IPS-15b (cell line): ENCODE data around the gene HYOU1.

Source experiments
- H3K27me3 ChIP-seq: one replicate; pipeline ENCODE4 v1.6.1; 2013; ENCODE audit warnings: low read length; ENCODE audit not compliant: control insufficient read depth, insufficient read depth
- H3K36me3 ChIP-seq: one replicate; pipeline ENCODE4 v1.6.1; 2013; ENCODE audit warnings: low read length; ENCODE audit not compliant: control insufficient read depth, insufficient read depth
- H3K4me1 ChIP-seq: one replicate; pipeline ENCODE4 v1.6.1; 2013; ENCODE audit warnings: mild to moderate bottlenecking, low read length; ENCODE audit not compliant: control insufficient read depth, insufficient read depth
- H3K4me3 ChIP-seq: one replicate; pipeline ENCODE4 v1.5.1; 2013; ENCODE audit warnings: low read depth, low read length
- H3K9ac ChIP-seq: one replicate; pipeline ENCODE4 v1.6.1; 2013; ENCODE audit warnings: low read depth, mild to moderate bottlenecking, low read length
- H3K9me3 ChIP-seq: one replicate; pipeline ENCODE4 v1.6.1; 2013; ENCODE audit warnings: mild to moderate bottlenecking, low read length; ENCODE audit not compliant: control insufficient read depth, insufficient read depth

Gene HYOU1

DNA sequence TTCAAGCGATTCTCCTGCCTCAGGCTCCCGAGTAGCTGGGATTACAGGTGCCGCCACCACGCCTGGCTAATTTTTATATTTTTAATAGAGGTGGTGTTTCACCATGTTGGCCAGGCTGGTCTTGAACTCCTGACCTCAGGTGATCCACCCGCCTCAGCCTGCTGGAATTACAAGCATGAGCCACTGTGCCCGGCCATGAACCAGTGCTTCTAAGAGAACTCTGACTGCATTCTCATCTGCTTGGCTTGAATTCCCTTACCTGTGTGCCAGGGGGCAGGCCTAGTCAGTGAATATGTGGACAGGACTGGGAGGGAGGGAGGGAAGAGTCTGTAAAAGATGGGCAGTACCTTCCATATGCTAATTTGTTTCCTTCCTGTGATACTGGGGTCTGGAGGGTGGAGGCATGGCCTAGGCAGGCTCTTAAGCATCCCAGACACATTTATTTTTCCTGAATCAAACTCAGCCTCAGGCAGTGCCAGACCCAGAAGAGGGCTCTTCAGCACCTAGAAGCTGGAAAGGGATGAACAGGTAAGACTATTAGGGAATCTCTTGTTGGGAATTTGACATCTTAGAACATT, 45.4 kb downstream of the HYOU1 start:
- Histone ChIP-seq H3K36me3 (peaks cover 41% of the 10 kb centered on the region), H3K4me3 (no peak overlapping the region), H3K4me1 (no peaks in the 10 kb centered on the region)

DNA sequence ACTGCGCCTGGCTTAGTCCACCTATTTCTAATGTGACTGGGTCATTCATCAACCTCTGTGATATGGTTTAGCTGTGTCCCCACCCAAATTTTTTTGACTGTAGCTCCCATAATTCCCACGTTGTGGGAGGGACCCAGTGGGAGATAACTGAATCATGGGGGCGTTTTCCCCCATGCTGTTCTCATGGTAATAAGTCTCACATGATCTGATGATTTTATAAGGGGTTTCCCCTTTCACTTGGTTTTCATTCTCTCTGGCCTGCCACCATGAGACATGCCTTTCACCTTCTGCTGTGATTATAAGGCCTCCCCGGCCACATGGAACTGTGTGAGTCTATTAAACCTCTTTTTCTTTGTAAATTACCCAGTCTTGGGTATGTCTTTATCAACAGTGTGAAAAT, 50.3 kb downstream of the HYOU1 start:
- Histone ChIP-seq H3K27me3 (no peaks in the 10 kb centered on the region), H3K36me3 (peaks cover 22% of the 10 kb centered on the region), H3K9ac (no peak overlapping the region), H3K9me3 (no peaks in the 10 kb centered on the region), H3K4me1 (no peaks in the 10 kb centered on the region), H3K4me3 (no peak overlapping the region)

More for the DNA sequence above, 45.4 kb downstream of the HYOU1 start:
- Histone ChIP-seq H3K9ac (no peak overlapping the region), H3K9me3 (no peaks in the 10 kb centered on the region), H3K27me3 (no peaks in the 10 kb centered on the region)

DNA sequence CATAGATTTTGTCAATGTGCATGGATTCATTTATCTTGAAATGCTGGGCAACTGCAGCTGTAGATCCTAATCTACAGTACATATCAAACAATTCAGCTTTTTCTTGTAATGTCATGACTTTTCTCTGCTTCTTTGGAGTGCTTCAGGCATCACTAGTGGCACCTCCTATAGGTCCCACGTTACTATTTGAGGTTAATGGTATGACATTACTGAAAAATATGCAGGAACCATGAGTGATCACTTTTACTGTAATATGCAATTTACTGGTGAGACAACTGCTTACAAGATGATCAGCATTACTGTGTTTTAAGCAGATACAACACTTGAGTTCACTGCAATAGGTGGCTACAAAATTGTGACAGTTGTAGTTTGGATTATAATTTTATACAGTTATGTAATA, 56.1 kb downstream of the HYOU1 start:
- H3K36me3 ChIP-seq = peaks cover 18% of the 10 kb centered on the region
- H3K9me3 ChIP-seq = no peaks in the 10 kb centered on the region
- peaks cover 3% of the 10 kb centered on the region for H3K4me1 ChIP-seq
- H3K4me3 ChIP-seq = no peak overlapping the region
- no peak overlapping the region for H3K9ac ChIP-seq
- H3K27me3 ChIP-seq = no peaks in the 10 kb centered on the region

DNA sequence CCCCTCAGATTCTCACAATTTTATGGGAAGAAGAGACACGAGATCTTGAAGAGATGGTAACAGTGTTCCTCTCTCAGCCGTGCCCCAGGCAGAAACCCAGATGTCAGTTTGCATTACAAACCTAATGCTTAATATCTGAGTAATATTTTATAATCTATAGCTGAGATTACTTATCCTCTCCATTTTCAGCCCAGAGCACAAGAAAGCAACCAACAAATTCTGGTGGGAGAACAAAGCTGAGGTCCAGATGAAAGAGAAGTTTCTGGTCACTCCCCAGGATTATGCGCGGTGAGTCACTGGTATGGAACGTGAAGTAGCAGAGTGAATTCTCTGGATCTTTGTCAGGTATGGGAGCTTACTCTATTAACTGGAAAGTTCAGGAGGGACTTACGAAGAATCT, 58.2 kb downstream of the HYOU1 start:
- H3K4me1 ChIP-seq = peaks cover 3% of the 10 kb centered on the region
- H3K36me3 ChIP-seq = peaks cover 17% of the 10 kb centered on the region
- H3K9ac ChIP-seq = peak overlapping the region; percentile 70
- peak overlapping the region; percentile 100 for H3K4me3 ChIP-seq
- H3K9me3 ChIP-seq = no peaks in the 10 kb centered on the region
- no peaks in the 10 kb centered on the region for H3K27me3 ChIP-seq

DNA sequence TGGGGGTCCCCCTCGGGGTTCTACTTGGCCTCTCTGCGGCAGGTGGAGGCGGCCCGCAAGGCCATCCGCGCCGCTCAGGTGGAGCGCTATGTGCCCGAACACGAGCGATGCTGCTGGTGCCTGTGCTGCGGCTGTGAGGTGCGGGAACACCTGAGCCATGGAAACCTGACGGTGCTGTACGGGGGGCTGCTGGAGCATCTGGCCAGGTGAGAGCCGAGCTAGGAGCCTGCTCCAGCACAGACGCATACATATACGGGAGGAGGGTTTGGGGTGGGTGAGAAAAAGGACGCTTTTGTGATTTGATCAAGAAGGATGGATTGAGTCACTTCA, 58.7 kb downstream of the HYOU1 start:
- Histone ChIP-seq H3K36me3 (peaks cover 17% of the 10 kb centered on the region), H3K4me3 (peak overlapping the region; percentile 100), H3K9ac (peak overlapping the region; percentile 70), H3K4me1 (peaks cover 3% of the 10 kb centered on the region), H3K27me3 (no peaks in the 10 kb centered on the region), H3K9me3 (no peaks in the 10 kb centered on the region)

DNA sequence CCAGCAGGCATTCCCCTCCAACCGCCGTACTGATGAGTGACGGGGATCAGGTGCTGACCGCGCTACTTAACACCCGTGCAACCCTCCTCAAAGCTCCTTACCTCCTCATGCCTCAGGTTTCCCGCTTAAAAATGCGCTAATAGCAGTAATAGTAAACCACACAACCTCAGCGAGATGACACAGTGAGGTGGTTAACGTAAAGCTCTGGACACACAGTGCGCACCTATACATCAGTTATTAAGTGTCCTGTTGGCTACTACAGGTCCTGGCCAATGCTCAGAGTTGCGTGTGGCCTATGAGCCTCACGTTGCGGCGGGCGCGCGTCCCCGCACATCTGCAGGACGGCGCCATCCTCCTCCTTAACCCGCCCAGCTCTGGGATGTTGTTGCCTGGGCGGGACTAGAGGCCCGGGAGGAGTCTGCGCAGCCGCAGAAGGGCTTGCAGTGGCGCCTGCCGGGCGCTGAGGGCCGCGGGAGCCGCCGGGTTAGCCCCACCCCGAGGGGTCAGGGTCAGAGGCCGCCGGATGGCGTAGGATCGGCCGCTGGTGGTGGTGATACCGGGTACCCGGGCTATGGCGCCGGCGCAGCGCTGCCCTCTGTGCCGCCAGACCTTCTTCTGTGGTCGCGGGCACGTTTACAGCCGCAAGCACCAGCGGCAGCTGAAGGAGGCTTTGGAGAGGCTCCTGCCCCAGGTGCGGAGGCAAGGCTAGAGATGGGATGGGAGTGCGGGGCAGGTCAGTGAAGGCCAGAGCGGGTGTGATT, 59.2 kb downstream of the HYOU1 start, which contains the start of gene CENATAC:
Gene CENATAC, plus strand, starts transcription at position 512 of the 761 bp plus-strand sequence. Its CDS starts 60 bp downstream, at position 572.
- Histone ChIP-seq H3K36me3 (peaks cover 12% of the 10 kb centered on the region), H3K4me1 (peaks cover 3% of the 10 kb centered on the region), H3K9ac (peak within 1 kb of the TSS; percentile 76), H3K9me3 (no peaks in the 10 kb centered on the region), H3K27me3 (no peaks in the 10 kb centered on the region), H3K4me3 (peak within 1 kb of the TSS; percentile 100)

DNA sequence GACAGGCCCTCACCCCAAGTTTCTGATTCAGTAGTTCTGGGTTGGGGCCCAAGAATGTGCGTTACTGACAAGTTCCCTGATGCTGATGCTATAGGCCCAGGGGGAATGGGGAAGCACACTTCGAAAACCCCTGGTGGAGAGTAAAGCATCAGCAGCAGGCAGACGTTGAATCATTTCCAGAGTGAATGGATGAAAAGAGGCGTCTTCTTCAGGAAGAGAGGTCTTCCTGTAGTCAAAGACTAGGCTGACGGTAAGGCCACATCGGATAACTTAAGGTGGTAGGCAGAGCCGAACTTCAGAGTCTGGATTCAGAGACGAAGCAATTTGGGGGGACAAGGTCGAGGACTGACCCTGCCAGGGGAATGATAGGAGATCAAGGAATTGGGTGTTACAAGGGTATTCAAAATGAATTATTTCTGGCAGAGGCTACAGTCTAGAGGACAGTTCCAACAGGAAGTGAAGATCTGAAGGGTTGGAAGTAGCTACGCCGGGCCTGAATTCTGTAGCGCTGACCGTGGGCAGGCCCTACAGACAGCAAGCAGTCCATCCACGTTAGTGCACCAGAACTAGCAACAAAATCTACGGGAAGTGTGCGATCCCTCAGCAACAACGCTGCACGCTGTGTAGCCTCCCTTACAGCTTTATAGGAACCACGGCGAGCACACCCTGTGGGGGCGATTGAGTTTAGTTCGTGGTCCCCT, 59.9 kb downstream of the HYOU1 start:
- Histone ChIP-seq H3K4me1 (peaks cover 3% of the 10 kb centered on the region), H3K9ac (peak overlapping the region; percentile 76), H3K4me3 (peak overlapping the region; percentile 100), H3K9me3 (no peaks in the 10 kb centered on the region), H3K36me3 (peaks cover 10% of the 10 kb centered on the region), H3K27me3 (no peaks in the 10 kb centered on the region)
